Glomerular endothelial cell (primary cell): ENCODE data around the gene CCNK. TPM values are rescaled to one million over a fixed set of nuclear protein-coding genes. Genes with fewer than 3 reads are reported as not detected.

Experiments used
- DNase-seq: peaks from one replicate; pipeline ENCODE4 v3.0.0-alpha.2; 2011; ENCODE audit warnings: low read depth, low spot score; ENCODE audit errors: extremely low read depth
- total RNA-seq: library from RNA; depleted of rRNA; stranded (reverse); fragments of >200 nt; gene quantifications from 2 replicates; pipeline ENCODE4 v1.2.3, GENCODE V29; 2015

CCNK gene
- total RNA-seq, 1 donor from 2014 or later: 41.1 TPM

DNA sequence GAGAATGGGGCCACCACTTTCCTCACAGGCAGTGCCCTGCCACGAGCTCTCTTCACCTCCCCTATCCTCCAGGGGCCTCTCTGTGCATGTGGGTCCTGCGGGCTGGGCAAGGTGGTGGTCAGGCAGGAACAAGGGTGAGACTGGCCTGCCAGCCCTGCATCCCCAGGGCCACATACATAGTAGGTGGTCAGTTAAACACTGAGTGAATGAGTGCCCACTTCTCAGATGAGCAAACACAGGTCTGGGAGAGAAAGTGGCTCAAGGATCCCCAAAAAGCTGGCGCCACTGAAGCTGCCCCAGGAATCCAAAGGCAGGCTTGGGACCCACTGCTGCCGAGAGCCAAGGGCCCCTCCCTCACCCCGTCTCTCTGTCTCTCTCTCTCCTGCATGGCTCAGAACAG lies 51.1 kb downstream of the CCNK start:
- DNase-seq: no peak

DNA sequence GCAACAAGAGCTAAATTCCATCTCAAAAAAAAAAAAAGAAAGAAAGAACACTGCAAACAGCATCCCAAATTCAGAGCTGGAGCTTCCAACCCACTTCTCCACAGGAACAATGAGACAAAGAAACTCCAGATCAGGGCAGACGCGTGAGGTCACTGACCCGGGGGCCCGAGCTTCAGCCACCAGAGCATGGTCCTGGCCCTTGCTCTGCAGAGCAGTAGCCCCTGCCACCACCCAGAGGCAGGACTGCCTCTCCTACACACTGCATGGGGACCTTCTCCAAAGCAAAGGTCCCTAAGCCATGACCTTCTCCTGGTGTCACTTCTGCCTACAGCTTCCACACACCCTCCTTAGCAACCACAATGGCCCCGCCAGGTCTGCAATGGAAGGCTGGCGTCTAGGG lies 53.1 kb downstream of the CCNK start:
- no peak for DNase-seq

DNA sequence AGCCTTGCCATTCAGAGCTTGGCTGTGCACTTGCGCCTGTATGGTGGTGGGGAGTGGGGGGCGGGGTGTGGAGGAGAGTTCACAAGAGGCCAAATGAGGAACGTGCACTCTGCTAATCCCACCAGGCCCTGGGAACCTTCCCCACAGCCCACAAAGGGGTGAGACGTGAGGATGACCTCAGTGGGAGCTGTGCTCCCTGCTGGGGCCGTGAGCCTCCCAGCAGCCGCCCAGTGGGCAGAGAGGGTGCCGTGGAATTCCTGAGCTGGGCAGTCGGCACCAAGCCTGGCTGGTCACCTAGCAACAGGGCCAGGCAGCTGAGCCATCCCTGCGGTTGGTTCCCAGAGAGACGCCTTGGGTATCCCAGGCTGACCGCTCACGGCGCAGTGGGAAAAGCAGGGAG lies 53.7 kb downstream of the CCNK start:
- no peak for DNase-seq

DNA sequence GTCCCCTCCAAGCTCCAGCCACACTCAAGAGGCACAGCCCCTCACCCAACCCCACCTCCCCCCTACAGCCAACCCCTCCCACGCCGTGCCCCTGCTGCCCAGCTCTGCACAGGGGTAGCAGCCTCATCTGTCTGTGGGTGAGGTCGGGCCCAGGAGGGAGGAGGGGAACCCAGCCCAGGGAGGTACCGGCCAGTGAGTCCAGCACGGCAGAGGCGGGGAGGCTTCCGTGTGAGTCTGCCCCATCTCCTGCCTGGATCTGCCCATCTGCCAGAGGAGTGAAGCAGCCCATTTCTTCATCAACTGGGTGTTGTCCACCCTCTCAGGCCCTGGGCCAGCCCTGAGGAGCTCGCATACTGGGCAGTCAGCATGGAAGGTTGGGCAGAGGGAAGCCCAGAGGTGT lies 54.2 kb downstream of the CCNK start:
- no peak for DNase-seq

DNA sequence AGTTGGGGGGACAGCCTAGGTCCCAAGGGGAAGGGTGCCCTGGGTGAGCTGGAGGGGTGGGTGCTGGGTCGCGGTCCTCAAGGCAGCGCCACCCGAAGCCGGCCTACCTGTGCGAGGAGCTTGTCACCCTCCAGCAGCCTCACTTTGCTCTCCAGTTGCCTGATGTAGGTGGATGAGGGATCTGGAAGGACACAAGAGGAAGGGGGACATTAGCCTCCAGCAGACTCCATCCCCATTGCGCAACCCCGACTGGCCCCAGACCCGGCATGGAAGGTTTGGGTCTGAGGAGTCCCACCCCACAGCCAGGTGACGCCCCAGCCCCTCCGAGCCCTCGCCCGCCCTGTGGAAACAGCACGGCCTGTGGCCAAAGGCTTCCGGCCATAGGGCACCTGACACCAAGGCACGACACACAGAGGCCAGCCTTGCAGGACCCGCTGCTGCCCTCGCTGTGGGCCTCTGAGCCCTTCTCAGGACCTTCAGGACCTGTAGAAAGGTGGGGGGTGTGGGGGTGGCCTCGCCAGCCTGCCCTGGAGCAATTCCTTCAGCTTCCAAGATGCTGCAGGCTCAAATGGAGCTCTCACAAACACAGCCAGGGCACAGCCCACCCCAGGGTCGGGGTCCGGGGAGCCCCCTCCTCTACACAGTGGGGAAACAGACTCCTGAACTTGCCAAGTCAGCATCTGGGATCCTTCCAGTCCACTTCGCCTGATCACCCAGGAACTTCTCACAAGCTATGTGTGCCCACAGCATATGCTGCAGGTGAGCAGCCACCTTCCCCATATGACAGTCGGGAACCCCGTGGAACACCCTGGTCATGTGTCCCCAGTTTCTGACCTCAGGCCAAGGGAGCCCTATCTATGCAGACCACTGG lies 54.9 kb downstream of the CCNK start:
- DNase-seq: no peak

DNA sequence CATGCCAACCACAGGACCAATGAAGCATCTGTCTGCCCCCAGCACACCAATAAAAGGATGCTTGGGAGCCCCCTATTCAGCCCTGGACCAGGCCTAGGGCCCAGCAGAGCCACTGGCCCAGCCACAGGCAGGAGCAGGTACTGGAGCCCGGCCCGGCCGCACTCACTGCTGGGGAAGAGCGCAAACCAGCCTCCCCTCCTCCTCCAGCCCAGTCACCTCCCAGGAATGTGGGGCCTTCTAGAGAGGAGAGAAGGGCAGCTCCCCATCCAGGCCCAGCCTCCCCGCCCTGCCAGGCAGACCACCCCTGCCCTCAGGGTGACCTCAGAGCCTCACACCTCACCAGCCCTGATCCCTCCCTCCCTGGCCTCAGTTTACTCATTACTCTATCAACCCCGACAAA lies 56.2 kb downstream of the CCNK start:
- DNase-seq: no peak

DNA sequence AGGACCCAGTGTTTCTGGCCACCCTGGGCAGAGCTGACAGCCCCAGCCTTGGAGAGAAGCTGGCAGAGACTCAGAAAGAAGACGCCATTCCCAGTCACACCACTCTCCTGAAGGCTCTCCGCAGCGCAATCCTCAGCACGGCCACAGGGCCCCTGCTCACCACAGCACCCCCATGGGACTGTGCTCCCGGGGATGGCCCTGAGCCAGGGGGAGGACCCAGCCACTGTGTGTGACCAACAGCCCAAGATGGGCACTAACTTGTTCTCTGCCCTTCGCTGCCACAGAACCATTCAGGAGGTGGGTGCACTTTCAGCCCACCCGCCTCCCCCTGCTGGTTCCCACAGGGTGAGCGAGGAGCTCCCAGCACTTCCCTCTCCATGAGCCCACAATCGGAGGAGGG lies 57.1 kb downstream of the CCNK start:
- no peak for DNase-seq

DNA sequence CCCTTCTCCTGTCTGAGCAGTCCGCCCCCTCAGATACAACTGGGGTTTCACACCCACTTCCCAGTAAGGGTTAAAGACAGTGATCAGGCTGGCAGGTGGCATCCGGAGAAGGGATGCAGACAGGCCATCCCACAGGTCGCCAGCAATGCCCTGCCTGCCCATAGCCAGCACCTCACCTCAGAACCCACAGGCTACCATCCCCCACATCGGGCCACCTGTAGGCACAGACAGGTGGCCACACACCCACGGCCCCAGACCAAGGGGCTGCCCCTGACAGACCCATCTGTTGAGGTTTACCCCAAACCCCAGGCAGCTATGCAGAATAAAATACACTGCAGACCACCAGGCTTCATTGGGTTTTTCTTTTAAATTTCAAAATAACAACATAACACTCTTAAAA lies 57.5 kb downstream of the CCNK start:
- DNase-seq: no peak

DNA sequence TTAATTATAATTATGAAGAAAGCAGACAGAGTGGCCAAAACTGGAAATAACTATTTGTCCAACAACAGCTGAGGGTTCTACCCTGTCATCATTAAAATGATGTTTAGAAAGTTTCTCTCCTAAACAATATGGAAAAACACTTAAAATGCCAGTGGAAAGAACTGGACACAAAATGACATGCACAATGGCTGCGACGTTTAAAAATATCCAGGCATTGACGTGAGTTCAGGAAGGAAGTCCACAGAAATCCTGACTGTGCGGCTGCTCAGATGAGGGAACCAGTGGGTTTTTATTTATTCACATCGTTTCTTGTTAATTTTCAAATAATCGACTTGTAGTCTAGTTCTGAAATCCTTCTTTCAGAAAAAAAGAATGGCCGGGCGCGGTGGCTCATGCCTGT lies 58.3 kb downstream of the CCNK start:
- DNase-seq: peak; percentile 41

DNA sequence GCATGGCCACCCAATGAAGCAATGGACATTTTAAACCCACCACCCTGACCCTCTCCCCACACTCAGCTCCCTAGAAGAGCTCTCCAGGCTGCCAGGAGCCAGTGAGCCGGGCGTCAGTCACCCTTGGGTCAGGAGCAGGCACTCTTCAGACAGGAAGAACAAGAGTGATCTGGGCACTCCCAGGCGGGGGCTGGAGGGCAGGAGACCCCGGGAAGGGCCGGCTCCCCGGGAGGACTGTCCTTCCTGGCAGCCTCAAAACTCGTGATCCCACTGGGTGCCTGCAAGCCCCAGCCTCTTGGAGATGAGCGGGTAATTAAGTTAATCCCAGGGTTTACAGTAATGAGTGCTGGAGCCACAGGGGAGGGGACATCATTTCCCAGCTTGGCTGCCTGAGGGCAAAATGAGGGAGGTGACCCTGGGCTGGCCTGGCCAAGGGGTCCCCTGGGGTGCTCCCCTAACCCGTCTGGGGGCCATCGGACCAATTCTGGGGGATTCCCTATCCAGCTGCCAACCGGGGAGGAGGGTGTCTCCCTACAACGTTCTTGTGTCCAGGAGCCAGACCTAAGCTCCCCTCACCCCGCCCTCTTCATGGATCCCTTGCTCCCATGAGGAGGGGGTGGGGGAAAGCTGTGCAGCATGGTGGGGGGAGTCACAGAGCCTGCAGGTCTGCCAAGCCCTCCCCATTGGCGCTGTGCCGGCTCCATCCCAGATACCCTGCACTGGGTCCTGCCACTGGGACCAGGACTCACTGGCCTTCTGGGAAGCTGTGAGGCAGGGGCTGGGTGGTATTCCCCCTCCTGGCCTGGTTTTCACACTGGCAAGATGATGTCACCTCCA lies 59.2 kb downstream of the CCNK start:
- no peak for DNase-seq

DNA sequence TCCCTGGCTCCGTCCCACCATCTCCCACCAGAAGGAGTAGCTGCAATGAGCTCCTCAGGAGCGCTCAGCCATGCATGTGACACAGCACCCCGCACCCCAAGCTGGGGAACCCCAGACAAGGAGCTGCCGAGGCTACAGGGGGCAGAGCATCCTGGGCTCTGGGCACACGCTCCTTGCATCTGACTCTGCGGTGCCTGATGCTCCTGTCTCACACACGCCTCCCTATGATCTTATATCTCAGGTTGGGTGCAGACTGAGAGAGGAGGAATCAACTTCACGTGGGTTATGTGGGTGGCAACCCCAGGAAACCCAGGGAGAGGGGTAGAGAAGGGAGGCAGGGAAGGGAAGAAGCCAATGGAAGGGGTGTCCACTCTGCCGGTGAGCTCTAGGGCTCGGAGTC lies 60.0 kb downstream of the CCNK start:
- no peak for DNase-seq

DNA sequence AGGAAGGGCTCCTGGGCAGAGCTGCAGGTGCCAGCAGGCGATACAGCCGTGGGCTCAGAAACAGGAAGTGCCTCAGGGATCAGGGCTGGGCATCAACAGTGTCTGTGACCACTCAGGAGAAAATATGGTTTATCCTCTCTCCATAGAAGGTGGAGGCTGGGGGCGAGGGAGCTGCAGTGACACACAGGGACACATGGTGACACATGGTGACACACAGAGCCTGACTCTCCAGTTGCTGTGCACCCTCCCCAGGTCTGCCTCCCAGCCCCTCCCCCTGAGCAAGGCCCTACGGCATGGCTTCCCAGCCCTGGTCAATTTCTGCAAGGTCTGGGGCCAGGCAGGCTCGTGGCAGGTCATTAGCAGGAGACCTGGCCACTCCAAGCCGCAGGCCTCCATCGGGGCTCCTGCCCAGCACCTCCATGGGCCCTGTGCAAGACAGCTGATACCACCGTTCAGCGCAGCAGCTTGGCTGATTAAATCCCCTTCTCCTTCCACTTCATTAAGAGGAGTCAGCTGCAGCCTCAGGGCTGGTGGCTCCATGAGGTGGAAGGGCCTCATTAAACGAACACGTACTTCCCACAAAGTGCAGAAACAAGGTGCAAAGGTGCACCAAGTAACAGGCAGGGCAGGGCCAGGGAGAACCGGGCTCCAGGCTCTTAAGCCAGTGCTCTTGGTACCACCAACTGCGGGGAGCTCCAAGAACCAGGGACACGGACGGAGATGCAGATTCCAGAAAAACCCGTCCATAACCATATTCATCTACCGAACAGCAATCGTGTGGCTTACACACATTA lies 60.7 kb downstream of the CCNK start:
- DNase-seq: no peak

DNA sequence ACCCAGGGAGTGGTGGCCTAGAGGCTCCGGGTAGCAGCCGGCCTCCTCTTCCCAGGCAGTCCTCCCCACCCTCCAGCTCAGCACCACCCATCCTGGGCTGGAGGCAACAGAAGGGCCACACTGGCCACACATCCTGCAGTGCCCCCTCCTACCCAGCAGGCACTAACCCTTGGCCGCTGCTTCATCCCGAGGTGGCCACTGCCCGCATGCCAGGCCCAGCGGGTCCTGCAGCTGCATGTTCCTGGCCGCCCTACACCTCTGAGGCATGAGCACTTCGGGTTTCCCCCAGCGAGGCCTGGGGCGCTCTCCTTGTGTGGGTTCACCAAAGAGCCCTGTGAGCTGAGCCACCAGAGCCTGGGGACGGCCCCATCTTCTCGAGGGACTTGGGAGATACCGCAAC lies 61.4 kb downstream of the CCNK start:
- no peak for DNase-seq

DNA sequence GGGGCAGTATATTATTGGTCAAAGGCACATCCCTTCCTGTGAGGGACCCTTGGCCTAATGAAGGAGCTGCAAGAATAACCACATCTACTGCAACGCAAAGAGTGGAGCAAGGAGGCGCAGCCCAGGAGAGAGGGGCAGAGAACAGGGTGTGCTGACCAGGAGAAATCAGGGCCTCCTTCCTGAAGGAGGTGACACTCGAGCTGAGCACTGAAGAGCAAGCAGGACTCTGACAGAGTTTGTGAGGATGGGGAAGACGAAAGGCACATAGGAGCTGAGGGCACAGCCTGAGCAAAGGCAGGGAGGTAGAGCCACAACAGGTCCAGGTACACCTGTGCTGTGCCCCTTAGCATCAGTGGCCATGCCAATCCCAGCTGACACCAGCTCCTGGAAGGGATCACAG lies 62.2 kb downstream of the CCNK start:
- no peak for DNase-seq

DNA sequence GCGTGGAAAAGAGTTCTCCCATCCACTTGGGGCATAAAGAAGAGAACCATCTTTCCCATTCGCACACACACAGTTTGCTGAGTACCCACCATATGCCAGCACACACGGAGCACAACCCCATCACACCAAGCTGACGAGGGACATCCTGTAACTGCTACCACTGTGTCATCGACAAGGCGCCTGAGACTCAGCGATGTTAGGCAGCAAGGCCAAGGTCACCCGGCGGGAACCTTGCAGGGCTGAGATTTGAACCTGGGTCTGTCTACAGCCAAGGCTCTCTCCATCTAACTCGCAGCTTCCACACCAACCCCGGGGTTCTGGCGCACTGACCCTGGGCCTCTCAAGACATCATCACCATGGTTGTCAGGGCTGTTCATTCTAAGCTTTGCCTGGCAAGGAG lies 62.8 kb downstream of the CCNK start:
- DNase-seq: no peak

DNA sequence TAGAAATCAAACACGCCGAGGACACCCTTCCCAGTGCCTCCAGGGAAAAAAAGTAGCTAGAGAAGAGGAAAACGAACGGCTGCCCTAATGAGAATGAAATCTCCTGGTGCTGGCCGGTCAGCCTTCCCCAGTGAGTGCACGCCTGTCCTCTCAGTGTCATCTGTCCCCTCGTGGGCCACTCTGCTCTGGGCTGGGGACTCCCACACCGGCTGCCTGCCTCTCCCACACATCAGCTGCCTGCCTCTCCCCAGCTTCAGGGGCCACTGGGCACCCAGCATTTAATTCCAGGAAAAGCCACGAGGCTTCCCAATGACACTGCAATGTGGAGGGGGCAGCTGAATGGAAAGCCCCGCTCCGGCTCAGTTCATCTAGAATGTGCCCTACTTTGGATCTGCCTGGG lies 63.8 kb downstream of the CCNK start:
- DNase-seq: no peak

DNA sequence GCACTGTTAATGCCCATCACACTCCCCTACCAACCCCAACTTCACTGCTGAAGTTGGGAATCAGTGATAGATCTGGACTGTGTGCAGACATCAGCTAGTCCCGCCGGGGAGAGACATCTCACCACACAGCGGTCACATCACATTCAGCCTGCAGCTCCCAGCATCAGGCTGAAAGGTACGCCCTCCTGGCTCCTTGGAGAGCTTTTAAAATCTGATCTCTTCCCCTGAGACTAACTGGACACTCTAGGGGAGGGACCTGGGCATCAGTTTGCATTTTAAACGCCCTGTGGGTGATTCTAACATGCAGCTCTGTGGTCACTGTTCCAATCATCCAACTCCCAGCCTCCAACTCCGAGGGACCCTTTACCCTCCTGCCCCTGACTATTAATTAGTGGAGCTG lies 64.4 kb downstream of the CCNK start:
- DNase-seq: no peak

DNA sequence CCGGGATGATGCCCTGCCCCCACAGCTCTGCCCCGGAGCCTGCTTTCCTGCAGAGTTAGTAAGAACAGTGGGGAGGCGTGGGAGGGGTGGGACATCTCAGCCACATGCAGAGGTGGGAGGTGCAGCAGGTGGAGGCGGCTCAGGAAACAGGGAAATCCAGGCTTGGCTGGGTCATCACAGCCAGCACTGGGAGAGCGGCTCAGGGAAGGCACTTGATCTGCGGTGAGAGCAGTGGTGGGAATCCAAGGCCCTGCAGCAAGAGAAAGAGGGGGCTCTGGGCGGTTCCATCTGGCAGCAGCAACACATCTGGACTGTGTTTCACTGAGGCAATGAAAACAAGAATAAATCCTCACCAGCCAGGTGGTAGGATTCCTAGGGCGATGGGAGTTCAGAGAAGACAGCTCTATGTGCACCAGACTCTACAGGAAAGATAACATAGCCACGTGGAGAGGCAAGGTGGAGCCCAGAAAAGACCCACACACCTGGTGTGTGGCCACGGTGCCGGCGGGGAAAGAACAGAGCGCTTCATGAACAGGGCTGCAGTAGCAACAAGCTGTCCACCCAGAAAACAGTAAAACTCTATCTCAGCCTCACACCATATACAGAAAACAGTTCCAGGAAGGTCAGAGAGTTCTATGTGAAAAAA lies 65.1 kb downstream of the CCNK start:
- no peak for DNase-seq

DNA sequence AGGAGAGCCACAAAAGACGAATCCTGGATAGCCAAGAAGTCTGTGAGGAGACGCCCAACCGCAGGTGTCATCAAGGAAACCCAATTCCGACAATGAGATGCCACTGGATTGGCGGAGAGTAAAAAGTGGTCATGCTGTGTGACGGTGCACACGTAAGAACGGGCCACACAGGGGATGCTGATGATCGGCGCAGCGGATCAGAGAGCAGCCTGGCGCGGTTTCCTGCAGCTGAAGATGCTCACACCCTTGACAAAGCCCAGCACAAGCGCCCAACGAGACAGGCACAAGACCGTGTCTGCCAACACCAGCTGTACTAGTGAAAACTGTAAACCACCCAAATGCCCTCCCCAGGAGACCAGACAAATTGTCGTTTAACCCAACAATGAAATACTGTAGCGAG lies 67.0 kb downstream of the CCNK start:
- DNase-seq: no peak

DNA sequence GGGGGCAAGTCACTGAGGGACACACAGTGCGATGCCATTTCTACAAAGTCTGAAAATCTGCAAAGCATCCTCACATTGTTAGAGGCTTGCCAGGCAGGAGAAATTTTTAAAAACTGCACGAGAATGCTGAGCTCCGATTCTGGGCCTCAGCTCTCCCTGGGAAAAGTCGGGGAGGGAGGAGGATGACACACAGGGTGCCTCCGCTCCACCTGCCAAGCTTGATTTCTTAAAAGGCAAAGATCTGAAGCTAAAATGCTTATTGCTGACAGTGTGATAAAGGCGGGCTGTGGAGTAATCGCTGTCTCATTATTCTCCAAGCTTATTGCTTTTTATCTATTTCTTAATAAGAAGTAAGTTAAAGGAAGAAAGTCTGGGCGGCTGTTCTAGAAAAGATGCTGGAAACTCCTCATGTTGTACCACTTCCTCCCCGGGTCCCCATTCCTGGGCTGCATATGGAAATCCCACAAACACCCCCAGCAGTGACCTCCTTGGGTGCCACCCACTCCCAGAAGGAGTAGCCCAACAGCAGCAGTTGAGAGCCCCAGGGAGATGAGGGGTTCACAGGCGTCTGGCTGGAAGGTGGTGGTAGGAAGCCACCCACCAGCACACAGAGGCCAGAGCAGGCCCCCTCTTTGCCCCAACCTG lies 67.8 kb downstream of the CCNK start:
- no peak for DNase-seq
